Subcutaneous abdominal adipose tissue (tissue), 5 donors: ENCODE measurements around the gene PLEKHG4.
A peak's percentile ranks its signal among the peaks of the same experiment; 100 is the strongest.

ENCODE experiments used
- H3K27ac ChIP-seq: one replicate; pipeline ENCODE4 v1.7.0; 2013; ENCODE audit warnings: low read depth, mild to moderate bottlenecking, inconsistent platforms, low read length, moderate library complexity
- H3K27me3 ChIP-seq, 5 donors: one replicate each; pipeline ENCODE4 v1.7.0; 2013; ENCODE audit warnings: low read length in 5 of 5, inconsistent platforms in 1 of 5; ENCODE audit not compliant: control insufficient read depth in 5 of 5, insufficient read depth in 4 of 5
- H3K36me3 ChIP-seq, 5 donors: one replicate each; pipeline ENCODE4 v1.7.0; 2013; ENCODE audit warnings: low read length in 5 of 5; ENCODE audit not compliant: control insufficient read depth in 5 of 5, insufficient read depth in 5 of 5
- H3K4me1 ChIP-seq, 5 donors: one replicate each; pipeline ENCODE4 v1.7.0; 2013; ENCODE audit warnings: low read length in 5 of 5, mild to moderate bottlenecking in 3 of 5, moderate library complexity in 1 of 5; ENCODE audit not compliant: control insufficient read depth in 5 of 5, insufficient read depth in 5 of 5
- H3K4me3 ChIP-seq, 5 donors: one replicate each; pipeline ENCODE4 v1.7.0; 2013; ENCODE audit warnings: low read length in 5 of 5, low read depth in 1 of 5
- H3K9ac ChIP-seq, 5 donors: one replicate each; pipeline ENCODE4 v1.7.0; 2013; ENCODE audit warnings: low read length in 5 of 5, mild to moderate bottlenecking in 4 of 5, moderate library complexity in 3 of 5
- H3K9me3 ChIP-seq, 5 donors: one replicate each; pipeline ENCODE4 v1.7.0; 2013; ENCODE audit warnings: low read length in 5 of 5; ENCODE audit not compliant: control insufficient read depth in 5 of 5
- donor health status: healthy.
- donor health status: healthy.
- donor health status: healthy.
- donor health status: healthy.
- donor health status: healthy.

PLEKHG4 gene

GRCh38 chr16:67250045-67250327 lies 29.3 kb upstream of the PLEKHG4 start:
- peaks cover 12 to 54% (median 48%) of the 10 kb centered on the region in 5 donors for H3K4me1 ChIP-seq

DNA sequence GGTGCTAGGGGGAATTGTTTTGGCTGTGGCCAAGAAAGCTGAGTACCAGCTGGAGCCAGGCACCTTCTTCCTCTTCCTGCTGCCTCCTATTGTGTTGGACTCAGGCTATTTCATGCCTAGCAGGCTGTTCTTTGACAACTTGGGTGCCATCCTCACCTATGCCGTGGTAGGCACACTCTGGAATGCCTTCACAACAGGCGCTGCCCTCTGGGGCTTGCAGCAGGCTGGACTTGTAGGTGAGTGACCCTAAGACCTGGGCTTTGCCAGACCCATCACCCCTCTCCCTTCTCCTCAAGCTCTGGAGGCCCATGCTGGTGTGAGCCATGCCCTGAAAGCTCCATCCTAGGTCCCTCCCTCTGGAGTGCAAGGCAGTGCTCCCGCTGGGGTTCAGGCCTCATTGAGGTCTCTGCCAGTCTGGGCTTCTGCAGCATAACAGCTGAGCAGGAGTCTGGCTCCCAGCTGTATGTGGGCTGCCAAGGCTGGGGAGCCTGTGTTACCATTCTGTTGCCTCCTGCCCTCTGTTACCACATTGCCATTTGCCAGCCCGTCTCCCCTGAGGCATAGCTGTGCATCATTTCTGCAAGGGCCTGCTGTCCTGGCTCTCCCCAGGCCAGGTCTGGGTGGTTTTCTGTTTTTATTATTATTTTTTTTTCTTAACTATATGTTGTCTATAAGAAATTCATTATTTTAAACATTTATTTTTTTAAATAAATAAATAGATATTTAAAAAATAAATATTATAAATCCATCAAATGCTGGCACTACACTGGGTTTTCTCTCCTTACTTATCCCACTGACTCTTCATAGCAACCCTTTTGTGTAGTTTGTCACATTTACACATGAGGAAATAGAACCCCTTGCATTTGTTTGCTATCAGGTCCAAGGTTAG lies 26.5 kb upstream of the PLEKHG4 start:
- Histone ChIP-seq H3K27ac (no peak overlapping the region), H3K4me3 (no peak overlapping the region), H3K27me3 (peaks cover 0 to 8% (median 0%) of the 10 kb centered on the region in 5 donors), H3K36me3 (no peaks in the 10 kb centered on the region), H3K9ac (no peak overlapping the region), H3K9me3 (no peaks in the 10 kb centered on the region), H3K4me1 (peaks cover 5 to 31% (median 23%) of the 10 kb centered on the region in 5 donors)

More at GRCh38 chr16:67250045-67250327, 29.3 kb upstream of the PLEKHG4 start:
- Histone ChIP-seq H3K27me3 (peaks cover 0 to 8% (median 0%) of the 10 kb centered on the region in 5 donors), H3K36me3 (no peaks in the 10 kb centered on the region), H3K4me3 (no peak overlapping the region), H3K27ac (no peak overlapping the region), H3K9ac (no peak overlapping the region), H3K9me3 (no peaks in the 10 kb centered on the region)

DNA sequence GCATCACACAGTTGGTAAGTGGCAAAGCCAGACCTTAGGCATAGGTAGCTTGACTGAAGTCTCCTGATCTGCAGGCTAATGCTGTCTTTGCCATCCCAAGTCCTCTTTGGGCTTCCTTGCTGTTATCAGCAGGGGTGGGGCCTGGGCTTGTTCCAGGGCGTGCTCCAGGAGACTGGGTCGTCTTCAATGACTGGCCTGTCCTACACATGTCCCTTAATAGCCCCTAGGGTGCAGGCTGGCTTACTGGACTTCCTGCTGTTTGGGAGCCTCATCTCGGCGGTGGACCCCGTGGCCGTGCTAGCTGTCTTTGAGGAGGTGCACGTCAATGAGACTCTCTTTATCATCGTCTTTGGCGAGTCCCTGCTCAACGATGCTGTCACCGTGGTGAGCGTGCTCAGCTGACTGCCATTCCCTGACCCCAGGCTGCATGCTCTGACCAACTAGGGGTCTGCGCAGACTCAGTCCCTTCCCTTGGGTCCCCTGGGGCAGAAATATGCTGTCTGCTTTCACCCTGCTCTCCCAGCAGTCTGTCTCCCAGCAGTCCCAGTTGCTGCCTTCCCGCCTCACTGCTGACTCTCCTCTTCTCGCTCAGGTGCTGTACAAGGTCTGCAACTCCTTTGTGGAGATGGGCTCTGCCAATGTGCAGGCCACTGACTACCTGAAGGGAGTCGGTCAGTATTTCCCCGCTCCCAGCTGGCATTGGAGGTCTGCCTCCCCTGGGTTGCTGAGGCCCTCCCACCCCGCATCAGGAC lies 24.4 kb upstream of the PLEKHG4 start:
- Histone ChIP-seq H3K9ac (peak overlapping the region in 1 of 5 donors; percentile 37), H3K36me3 (no peaks in the 10 kb centered on the region), H3K9me3 (no peaks in the 10 kb centered on the region), H3K4me1 (peaks cover 2 to 13% (median 6%) of the 10 kb centered on the region in 5 donors), H3K4me3 (no peak overlapping the region), H3K27me3 (no peaks in the 10 kb centered on the region), H3K27ac (no peak overlapping the region)

GRCh38 chr16:67255553-67256221 lies 23.6 kb upstream of the PLEKHG4 start:
- H3K9me3 ChIP-seq, result no peaks in the 10 kb centered on the region
- H3K36me3 ChIP-seq, result no peaks in the 10 kb centered on the region
- no peak overlapping the region for H3K4me3 ChIP-seq
- no peak overlapping the region for H3K27ac ChIP-seq
- H3K9ac ChIP-seq, result no peak overlapping the region
- no peaks in the 10 kb centered on the region for H3K27me3 ChIP-seq
- peaks cover 2 to 13% (median 6%) of the 10 kb centered on the region in 5 donors for H3K4me1 ChIP-seq

- Histone ChIP-seq H3K4me3 (no peak overlapping the region), H3K4me1 (peaks cover 2 to 13% (median 6%) of the 10 kb centered on the region in 5 donors), H3K9ac (no peak overlapping the region), H3K36me3 (no peaks in the 10 kb centered on the region), H3K27me3 (no peaks in the 10 kb centered on the region), H3K9me3 (no peaks in the 10 kb centered on the region), H3K27ac (no peak overlapping the region)
Measured at GRCh38 chr16:67256701-67257230, 22.6 kb upstream of the PLEKHG4 start.

DNA sequence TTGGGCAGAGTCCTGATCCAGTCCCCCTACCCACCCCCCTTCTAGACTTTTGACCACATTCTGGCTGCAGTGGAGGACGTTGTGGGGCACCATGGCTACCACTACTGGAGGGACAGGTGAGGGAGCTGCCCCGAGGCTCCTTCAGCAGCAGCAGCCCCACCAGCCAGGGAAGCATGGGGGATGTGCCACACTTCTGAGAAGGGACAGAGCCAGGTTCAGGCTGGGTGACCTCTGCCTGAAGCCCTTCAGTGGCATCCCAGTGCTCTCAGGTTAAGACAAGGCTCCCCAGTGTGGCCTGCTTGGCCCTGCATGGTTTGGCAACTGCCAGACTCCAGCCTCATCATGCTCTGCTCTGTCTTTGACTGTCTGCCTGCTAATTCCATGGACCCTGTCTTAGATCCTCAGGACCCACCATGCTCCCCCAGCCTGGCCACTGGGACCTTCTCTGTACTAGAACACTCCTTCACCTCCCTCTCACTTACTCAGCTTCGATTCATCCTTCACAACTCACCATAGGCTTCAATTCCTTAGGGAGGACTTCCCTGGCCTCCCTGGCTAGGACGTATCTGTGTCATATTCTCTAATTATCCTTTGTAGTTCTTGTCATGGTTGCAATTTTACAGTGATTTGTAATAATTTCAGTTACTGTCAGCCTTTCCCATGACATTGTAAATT lies 21.7 kb upstream of the PLEKHG4 start:
- Histone ChIP-seq H3K27ac (no peak overlapping the region), H3K4me1 (peaks cover under 1 to 9% (median 3%) of the 10 kb centered on the region in 5 donors), H3K27me3 (no peaks in the 10 kb centered on the region), H3K9me3 (no peaks in the 10 kb centered on the region), H3K9ac (no peak overlapping the region), H3K4me3 (no peak overlapping the region), H3K36me3 (no peaks in the 10 kb centered on the region)

DNA sequence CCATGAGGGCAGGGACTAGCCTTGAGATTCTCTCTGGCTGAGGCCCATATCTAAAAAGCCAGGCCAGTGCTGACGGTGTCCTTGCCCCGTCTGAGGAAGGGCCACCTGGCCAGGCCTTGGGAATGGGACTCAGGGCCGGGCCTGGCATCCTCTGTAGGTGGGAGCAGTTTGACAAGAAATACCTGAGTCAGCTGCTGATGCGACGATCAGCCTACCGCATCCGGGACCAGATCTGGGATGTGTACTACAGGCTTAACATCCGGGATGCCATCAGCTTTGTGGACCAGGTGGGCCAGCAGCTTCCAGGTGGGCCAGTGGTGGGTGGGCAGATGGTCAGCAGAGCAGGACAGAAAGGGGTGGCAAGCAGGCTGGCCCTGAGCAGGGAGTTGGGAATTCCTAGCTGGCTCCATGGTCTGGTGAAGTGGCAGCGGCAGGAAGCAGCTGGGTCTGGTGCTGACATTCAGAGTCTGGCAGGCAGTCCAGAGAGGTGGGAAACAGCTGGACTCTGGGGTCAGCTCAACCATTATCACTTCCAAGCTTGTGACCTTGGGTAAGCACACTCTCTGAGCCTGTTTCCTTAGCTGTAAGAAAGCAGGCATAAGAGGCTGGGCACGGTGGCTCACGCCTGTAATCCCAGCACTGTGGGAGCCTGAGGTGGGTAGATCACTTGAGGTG lies 21.0 kb upstream of the PLEKHG4 start:
- H3K36me3 ChIP-seq, result no peaks in the 10 kb centered on the region
- no peaks in the 10 kb centered on the region for H3K27me3 ChIP-seq
- H3K4me1 ChIP-seq, result peaks cover 0 to 4% (median 0%) of the 10 kb centered on the region in 5 donors
- no peaks in the 10 kb centered on the region for H3K9me3 ChIP-seq
- H3K9ac ChIP-seq, result no peak overlapping the region
- H3K4me3 ChIP-seq, result no peak overlapping the region
- no peak overlapping the region for H3K27ac ChIP-seq

GRCh38 chr16:67259705-67260104 lies 19.6 kb upstream of the PLEKHG4 start:
- no peak overlapping the region for H3K9ac ChIP-seq
- no peak overlapping the region for H3K4me3 ChIP-seq
- H3K27me3 ChIP-seq, result no peaks in the 10 kb centered on the region
- H3K4me1 ChIP-seq, result peaks cover 0 to 3% (median 2%) of the 10 kb centered on the region in 5 donors
- no peaks in the 10 kb centered on the region for H3K36me3 ChIP-seq
- H3K27ac ChIP-seq, result no peak overlapping the region
- no peaks in the 10 kb centered on the region for H3K9me3 ChIP-seq

- Histone ChIP-seq H3K27ac (no peak overlapping the region), H3K27me3 (no peaks in the 10 kb centered on the region), H3K9ac (no peak overlapping the region), H3K36me3 (no peaks in the 10 kb centered on the region), H3K9me3 (no peaks in the 10 kb centered on the region), H3K4me3 (no peak overlapping the region), H3K4me1 (peaks cover 0 to 6% (median 4%) of the 10 kb centered on the region in 5 donors)
Measured at GRCh38 chr16:67260426-67261063, 18.8 kb upstream of the PLEKHG4 start.
